ENCODE results near the gene ACAP2.
"Not testable (repeated sequence)": the region's sequence is repeated elsewhere in the genome, so short reads cannot be mapped to it uniquely, and the experiment has no call there.

Gene ACAP2, protein sequence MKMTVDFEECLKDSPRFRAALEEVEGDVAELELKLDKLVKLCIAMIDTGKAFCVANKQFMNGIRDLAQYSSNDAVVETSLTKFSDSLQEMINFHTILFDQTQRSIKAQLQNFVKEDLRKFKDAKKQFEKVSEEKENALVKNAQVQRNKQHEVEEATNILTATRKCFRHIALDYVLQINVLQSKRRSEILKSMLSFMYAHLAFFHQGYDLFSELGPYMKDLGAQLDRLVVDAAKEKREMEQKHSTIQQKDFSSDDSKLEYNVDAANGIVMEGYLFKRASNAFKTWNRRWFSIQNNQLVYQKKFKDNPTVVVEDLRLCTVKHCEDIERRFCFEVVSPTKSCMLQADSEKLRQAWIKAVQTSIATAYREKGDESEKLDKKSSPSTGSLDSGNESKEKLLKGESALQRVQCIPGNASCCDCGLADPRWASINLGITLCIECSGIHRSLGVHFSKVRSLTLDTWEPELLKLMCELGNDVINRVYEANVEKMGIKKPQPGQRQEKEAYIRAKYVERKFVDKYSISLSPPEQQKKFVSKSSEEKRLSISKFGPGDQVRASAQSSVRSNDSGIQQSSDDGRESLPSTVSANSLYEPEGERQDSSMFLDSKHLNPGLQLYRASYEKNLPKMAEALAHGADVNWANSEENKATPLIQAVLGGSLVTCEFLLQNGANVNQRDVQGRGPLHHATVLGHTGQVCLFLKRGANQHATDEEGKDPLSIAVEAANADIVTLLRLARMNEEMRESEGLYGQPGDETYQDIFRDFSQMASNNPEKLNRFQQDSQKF

DNA sequence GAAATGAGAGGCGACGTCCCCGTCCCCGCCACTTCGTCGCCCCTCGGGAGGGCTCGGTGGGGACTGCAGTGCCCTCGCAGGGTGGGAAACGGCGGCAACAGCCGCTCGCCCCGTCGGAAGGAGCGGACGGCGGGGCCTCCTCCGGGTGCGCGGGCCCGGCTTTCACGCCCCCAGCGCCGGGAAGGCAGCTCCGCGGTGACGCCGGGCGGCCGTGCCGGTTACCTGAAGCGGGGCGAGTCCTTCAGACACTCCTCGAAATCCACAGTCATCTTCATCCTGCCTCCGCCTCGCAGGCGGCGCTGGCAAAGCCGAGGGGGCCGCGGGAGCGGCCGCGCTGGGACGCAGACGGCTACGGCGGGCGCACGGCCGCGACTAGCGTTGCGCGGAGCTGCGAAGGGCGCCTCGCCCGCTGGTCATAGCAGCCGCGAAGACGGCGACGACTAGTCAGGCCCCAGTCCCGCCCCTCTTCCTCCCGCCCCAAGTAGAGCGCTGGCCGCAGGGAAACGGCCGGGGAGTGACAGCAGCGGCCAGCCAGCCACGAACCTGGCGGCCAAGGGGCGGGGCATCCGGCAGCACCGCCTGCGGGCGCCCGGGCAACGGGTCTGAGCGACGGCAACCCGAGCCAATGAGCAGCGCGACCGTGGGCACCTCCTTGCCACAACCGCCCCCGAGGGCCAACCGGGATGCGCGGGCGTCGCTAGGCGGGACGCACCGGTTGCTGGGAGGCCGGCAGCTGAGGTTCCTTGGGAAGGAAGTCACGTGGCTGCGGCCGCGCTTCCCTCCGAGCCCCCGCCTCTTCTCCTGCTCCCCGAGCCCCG, at the start of gene ACAP2:
TSS of gene ACAP2 (minus strand) at position 448 of the 818 bp plus-strand sequence. CDS start at position 275, 173 bp downstream.
- DNase-seq: peak; percentile 98 to 100 (median 100)

GRCh38 chr3:195475614-195476013, 32.8 kb upstream of the ACAP2 start:
- DNase-seq: no peak

DNA sequence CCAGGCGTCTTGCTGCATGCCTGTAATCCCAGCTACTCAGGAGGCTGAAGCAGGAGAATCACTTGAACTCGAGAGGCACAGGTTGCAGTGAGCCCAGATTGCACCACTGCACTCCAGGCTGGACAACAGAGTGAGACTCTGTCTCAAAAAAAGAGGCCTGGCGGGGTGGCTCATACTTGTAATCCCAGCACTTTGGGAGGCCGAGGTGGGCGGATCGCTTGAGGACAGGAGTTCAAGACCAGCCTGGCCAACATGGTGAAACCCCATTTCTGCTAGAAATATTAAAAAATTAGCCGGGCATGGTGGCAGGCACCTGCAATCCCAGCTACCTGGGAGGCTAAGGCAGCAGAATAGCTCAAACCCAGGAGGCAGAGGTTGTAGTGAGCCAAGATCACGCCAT, 32.3 kb upstream of the ACAP2 start:
- not testable (repeated sequence) for DNase-seq

- no peak for DNase-seq
Measured at GRCh38 chr3:195468841-195469240, 26.0 kb upstream of the ACAP2 start.

DNA sequence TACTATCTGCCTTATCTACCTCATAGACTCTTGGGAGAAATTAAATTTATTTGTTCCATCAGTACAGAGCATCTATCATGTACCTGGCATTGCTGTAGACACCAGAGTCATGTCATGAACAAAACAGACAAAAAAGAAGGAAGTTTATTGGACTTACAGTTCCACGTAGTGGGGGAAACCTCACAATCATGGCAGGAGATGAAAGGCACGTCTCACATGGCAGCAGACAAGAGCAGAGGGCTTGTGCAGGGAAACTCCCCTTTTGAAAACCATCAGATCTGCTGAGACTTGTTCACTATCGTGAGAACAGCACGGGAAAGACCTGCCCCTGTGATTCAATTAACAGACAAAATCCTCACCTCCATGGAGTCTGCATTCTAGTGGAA, 25.6 kb upstream of the ACAP2 start:
- DNase-seq: no peak

DNA sequence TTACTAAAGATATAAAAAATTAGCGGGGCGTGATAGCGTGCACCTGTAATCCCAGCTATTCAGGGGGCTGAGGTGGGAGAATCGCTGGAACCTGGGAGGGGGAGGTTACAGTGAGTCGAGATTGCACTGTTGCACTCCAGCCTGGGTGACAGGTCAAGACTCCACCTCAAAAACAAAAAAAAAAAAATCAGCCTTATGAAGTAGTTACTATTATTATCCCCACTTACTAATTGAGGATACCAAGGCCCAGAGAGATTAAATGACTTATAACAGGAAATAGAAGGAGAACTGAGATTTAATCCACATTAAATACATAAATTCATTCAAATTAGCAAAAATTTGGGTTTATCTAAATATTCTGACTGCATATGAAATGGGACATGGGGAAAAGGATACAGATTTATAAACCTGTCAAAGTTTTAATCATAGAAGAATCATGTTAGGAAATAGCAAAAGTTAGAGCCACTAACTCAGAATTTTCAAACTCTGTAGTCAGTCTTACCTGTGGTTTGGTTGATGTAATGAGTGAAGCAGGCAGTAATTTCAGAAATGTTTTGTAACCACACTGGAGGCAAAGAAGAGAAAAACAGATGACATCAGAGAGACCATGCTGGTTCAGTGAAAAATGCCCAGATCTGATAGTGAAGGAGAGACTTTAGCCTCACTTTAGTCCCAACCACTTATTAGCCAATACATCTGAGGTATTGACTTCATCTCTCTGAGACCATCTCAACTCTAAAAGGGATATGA, 25.0 kb upstream of the ACAP2 start:
- no peak for DNase-seq

DNA sequence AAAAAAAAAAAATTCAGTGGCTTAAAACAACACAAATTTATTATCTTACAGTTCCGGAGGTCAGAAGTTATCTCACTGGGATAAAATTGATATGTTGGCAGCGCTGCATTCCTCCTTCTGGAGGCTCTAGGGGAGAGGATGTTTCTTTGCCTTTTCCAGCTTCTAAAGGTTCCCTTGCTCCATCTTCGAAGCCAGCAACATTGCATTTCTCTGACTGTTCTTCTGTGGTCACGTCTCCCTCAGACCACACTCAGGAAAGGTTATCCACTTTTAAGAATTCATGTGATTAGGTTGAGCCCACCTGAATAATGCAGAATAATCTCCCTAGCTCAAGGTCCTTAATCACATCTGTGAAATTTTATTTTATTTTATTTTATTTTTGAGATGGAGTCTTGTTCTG, 23.4 kb upstream of the ACAP2 start:
- no peak for DNase-seq

GRCh38 chr3:195462922-195463321, 20.1 kb upstream of the ACAP2 start:
- not testable (repeated sequence) for DNase-seq

DNA sequence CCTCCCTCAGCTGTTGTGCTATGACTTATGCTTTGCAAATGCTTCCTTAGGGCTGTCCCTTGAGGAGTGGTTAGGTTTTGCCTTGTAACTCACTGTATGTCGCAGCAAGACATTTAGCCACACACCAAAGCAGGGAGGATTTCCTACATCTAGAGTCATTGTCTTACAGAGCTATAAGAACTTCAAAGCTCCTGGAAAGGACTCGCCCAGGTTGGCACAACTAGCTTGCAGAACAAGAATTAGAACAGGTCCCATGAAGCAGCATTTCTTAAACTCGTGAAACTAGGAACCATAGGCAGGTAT, 19.4 kb upstream of the ACAP2 start:
- no peak for DNase-seq

DNA sequence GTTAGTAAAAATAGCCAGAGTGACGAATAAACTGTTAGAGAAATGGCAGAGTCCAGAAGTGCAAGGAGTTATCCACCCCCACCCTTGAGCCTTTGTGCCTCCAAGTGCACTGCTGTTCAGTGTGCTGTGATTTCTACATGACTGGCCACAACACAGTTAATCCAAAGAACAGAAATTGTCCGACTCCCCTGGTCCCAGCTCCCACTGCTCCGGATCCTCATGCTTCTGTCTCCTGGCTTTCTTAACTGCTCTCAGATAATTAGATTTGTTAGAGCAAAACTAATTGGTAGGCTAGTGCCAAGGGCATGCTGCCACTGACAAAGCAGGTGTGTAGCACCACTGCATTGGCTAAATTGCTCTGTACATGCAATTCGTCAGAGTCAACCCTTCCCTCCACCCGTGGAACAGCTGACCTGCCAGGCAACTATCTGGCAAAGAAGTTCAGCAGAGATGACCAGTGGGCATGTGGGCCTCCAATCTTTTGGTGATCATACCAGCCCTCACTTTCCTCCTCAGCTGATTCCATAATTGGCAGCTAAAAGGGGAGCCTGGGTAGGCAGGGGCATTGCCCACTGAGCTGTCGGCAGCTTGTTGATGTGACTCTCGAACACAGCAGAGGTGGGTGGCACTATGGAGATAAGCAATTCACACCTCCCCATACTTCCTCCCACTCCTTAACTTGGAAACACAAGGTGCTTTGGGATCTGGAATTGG, 18.9 kb upstream of the ACAP2 start:
- DNase-seq: peak in 2 of 3 experiments; percentile 26 to 59

- no peak for DNase-seq
Measured at GRCh38 chr3:195460091-195460713, 17.4 kb upstream of the ACAP2 start.

- no peak for DNase-seq
Measured at GRCh38 chr3:195458316-195458717, 15.5 kb upstream of the ACAP2 start.

DNA sequence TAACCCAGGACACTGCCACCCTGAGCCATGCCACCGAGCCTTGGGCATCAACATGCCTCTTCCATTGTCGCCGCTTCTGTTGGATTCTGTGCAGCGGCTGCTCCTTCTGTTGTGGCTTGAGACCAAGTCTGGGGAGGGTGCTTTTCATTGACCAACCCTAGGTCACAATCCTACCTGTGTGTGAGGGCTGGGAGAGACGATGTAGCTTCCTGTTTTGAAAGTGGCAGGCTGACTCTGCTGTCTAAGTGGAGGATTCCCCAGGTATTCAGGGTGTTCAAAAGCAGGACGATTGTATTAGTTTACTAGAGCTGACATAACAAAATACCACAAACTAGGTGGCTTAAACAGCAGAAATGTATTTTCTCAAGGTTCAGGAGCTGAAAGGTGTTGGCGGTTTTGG, 13.0 kb upstream of the ACAP2 start:
- no peak for DNase-seq

DNA sequence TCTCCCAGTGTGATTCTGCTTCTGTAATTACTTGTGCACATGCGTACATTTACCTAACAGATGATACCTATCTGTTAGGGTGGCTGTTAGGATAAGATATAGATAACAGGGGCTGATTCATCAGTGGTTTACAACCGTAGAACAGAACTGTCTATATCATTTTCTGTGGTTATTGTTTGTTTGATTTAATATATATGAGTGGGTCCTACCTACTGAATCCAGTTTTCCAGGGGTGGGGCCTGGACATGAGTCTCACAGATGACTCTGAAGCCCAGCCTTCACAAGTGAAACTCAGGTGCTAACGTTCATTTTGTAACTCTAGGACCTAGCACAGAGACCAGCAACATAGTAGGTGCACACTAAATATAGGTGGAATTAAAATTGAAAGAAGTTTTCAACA, 10.4 kb upstream of the ACAP2 start:
- no peak for DNase-seq

DNA sequence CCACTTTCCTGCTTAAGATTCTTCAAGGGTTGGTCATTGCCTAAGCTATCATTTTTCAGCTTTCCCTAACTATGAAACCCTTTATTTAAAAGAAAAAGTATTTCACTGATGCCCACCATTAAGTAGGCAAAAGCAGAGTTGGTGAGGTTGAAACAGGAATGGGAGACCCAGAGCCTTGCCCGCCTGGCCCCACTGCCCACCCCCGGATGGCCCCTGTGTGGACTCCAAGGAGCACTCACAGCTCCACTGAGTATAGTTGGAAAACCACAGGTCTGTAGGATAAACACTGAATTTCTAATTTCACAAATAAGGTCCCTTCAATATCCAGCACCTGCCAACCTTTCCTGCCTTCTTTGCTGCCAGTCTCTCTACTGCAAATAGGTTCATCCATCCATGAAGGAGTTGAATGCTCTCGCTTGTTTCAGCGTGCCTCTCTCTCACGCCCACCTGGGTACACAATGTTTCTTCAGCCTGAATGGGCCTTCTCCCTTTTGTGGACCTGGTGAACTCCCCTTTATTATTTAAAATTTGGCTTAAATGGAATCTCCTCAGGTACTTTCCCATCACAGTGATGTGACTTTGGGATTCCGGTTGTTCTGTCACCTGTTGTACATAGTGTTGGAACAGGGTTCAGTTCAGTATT, 8.7 kb upstream of the ACAP2 start:
- DNase-seq: peak; percentile 71 to 90 (median 88)

GRCh38 chr3:195450731-195451229, 8.0 kb upstream of the ACAP2 start:
- DNase-seq: peak in 1 of 3 experiments; percentile 22

DNA sequence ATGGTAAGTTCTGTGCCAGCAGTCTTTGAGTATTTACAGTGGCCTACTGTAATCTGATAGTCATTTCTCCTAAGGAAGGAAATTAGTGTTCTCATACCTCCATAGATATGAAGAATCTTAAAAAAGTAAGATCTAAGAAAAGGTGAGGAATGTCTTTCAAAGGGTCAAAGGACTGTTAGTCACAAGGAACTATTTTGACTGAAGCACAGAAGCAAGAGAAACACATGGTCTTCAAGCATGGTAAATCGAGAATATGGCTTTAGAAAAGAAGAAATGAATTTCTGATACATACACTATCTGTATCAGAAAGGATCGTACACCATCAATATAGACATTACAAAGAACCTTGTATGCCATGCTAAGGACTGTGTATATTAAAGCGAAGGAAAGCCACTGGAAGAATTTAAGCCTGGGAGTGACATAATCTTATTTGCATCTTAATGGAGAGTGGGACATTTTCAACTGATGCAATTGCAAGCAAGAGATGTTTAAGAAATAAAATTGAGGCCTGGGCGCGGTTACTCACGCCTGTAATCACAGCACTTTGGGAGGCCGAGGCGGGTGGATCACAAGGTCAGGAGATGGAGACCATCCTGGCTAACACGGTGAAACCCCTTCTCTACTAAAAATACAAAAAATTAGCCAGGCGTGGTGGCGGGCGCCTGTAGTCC, 5.5 kb upstream of the ACAP2 start:
- DNase-seq: no peak

DNA sequence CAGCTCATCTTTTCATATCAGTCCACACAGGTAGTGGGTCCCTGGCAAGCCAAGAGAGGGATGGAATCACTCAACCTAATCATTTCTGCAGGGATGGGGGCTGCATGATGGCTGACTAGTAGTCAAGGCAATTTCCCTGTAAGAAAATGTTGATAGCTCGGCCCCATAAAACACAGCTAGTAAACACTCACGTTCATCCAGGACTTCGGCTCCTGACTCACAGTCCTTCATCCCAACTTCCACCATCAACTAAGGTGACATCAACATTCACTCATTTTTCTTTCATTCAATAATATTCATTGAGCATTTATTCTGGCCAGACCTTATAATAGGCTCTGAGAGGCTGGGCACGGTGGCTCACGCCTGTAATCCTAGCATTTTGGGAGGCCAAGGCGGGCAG, 4.4 kb upstream of the ACAP2 start:
- DNase-seq: no peak

GRCh38 chr3:195446359-195446758, 3.5 kb upstream of the ACAP2 start:
- DNase-seq: peak in 2 of 3 experiments; percentile 12 to 28

GRCh38 chr3:195445885-195446284, 3.1 kb upstream of the ACAP2 start:
- DNase-seq: no peak

All from NCI-H1417 (cell line).